Peyer's patch (tissue), 4 donors: ENCODE data around the gene SMIM38.

ENCODE experiments used
- CTCF ChIP-seq, 6 experiments: fragments of 450-650 bp in 4 of 6; fragments of 200-600 bp in 2 of 6; sonication (generic) in 1 of 6; IDR thresholded peaks; one replicate each; pipeline ENCODE4 v1.5.1; 2017 to 2019; ENCODE audit warnings: antibody characterized with exemption in 6 of 6, mild to moderate bottlenecking in 3 of 6, moderate library complexity in 1 of 6
- POLR2A ChIP-seq, 2 donors: fragments of 450-650 bp; IDR thresholded peaks; one replicate each; pipeline ENCODE4 v1.5.1; 2017; ENCODE audit warnings: antibody characterized with exemption in 2 of 2, mild to moderate bottlenecking in 2 of 2, moderate library complexity in 2 of 2

GRCh38 chr11:69198891-69199582, 43.3 kb downstream of the SMIM38 start:
- no peak for TF ChIP-seq POLR2A (IDR thresholded peaks at IDR 0.05)
- no peak for TF ChIP-seq CTCF (IDR thresholded peaks at IDR 0.05)
